GM23338 (cell line): ENCODE data around the gene NOS2. TPM values are rescaled to one million over a fixed set of nuclear protein-coding genes. Genes with fewer than 3 reads are reported as not detected.
A peak's percentile ranks its signal among the peaks of the same experiment; 100 is the strongest.

Source experiments
- ATAC-seq: fragments of 200-7000 bp; cut with Tn5 transposase; 3 replicates; pipeline ENCODE4 v1.9.1; 2020
- DNase-seq: peaks from one replicate; pipeline ENCODE4 v3.0.0-alpha.2; 2015; ENCODE audit warnings: low spot score
- H2AFZ ChIP-seq: fragments of 200-600 bp; sonication (generic); 2 replicates; pipeline ENCODE4 v1.8.0; 2016; ENCODE audit warnings: antibody characterized with exemption, mild to moderate bottlenecking, moderate library complexity
- H3F3A ChIP-seq: fragments of 200-600 bp; sonication (generic); replicated peaks from 2 replicates; pipeline ENCODE4 v1.8.0; 2017; ENCODE audit warnings: antibody characterized with exemption, mixed run types, low read depth
- H3K27ac ChIP-seq: fragments of 200-600 bp; sonication (generic); 2 replicates; pipeline ENCODE4 v1.6.1; 2016; ENCODE audit warnings: low read depth
- H3K27me3 ChIP-seq: fragments of 200-600 bp; sonication (generic); 2 replicates; pipeline ENCODE4 v1.8.0; 2016; ENCODE audit warnings: mild to moderate bottlenecking, mixed run types, moderate library complexity; ENCODE audit not compliant: insufficient read depth
- H3K36me3 ChIP-seq: fragments of 200-600 bp; sonication (generic); 2 replicates; pipeline ENCODE4 v1.8.0; 2016; ENCODE audit warnings: mild to moderate bottlenecking; ENCODE audit not compliant: insufficient read depth
- H3K4me1 ChIP-seq: fragments of 200-600 bp; sonication (generic); 2 replicates; pipeline ENCODE4 v1.8.0; 2016; ENCODE audit warnings: mild to moderate bottlenecking, moderate library complexity; ENCODE audit not compliant: insufficient read depth
- H3K4me2 ChIP-seq: fragments of 200-600 bp; sonication (generic); 2 replicates; pipeline ENCODE4 v1.7.1; 2017; ENCODE audit warnings: mixed run types
- H3K4me3 ChIP-seq: fragments of 200-600 bp; sonication (generic); 2 replicates; pipeline ENCODE4 v1.6.1; 2016; ENCODE audit warnings: mixed run types
- H3K79me2 ChIP-seq: fragments of 200-600 bp; sonication (generic); replicated peaks from 2 replicates; pipeline ENCODE4 v1.8.0; 2017; ENCODE audit warnings: mild to moderate bottlenecking; ENCODE audit not compliant: insufficient read depth
- H3K9me2 ChIP-seq: fragments of 200-600 bp; sonication (generic); 2 replicates; pipeline ENCODE4 v1.8.0; 2017; ENCODE audit not compliant: insufficient read depth
- H4K20me1 ChIP-seq: fragments of 200-600 bp; sonication (generic); replicated peaks from 2 replicates; pipeline ENCODE4 v1.8.0; 2017; ENCODE audit warnings: mild to moderate bottlenecking; ENCODE audit not compliant: insufficient read depth
- H3K27ac Mint-ChIP-seq: 2 replicates; pipeline ENCODE4 v1.8.0; 2020; ENCODE audit warnings: inconsistent platforms, mild to moderate bottlenecking, moderate library complexity, mixed read lengths
- H3K27me3 Mint-ChIP-seq: 3 replicates; pipeline ENCODE4 v1.8.0; 2022; ENCODE audit warnings: low read depth, mild to moderate bottlenecking, moderate library complexity, mixed read lengths, inconsistent platforms; ENCODE audit not compliant: insufficient read depth, poor library complexity
- H3K36me3 Mint-ChIP-seq: 3 replicates; pipeline ENCODE4 v1.8.0; 2021; ENCODE audit warnings: low read depth, mild to moderate bottlenecking, inconsistent platforms, moderate library complexity, mixed read lengths
- H3K4me1 Mint-ChIP-seq: 3 replicates; pipeline ENCODE4 v1.8.0; 2020; ENCODE audit warnings: mild to moderate bottlenecking, inconsistent platforms, mixed read lengths
- H3K4me3 Mint-ChIP-seq: 3 replicates; pipeline ENCODE4 v1.8.0; 2021; ENCODE audit warnings: moderate library complexity, mild to moderate bottlenecking, inconsistent platforms, mixed read lengths
- H3K9me3 Mint-ChIP-seq: 3 replicates; pipeline ENCODE4 v1.8.0; 2020; ENCODE audit warnings: moderate library complexity, mild to moderate bottlenecking, inconsistent platforms, mixed read lengths
- CREB1 ChIP-seq: fragments of 250-450 bp; sonication (Bioruptor Pico); IDR thresholded peaks from 2 replicates; pipeline ENCODE4 v1.5.0; 2020; ENCODE audit warnings: low read depth, mild to moderate bottlenecking, moderate library complexity
- EZH2 ChIP-seq: fragments of 200-600 bp; sonication (generic); IDR thresholded peaks from one replicate; pipeline ENCODE4 v1.8.0; 2017; ENCODE audit warnings: antibody characterized with exemption, mild to moderate bottlenecking, low read depth; ENCODE audit not compliant: unreplicated experiment
- EZH2phosphoT487 ChIP-seq: fragments of 200-600 bp; sonication (generic); IDR thresholded peaks from one replicate; pipeline ENCODE4 v1.8.1; 2018; ENCODE audit warnings: antibody characterized with exemption; ENCODE audit not compliant: unreplicated experiment
- REST ChIP-seq: IDR thresholded peaks from one replicate; pipeline ENCODE4 v1.6.1; 2018; ENCODE audit warnings: antibody characterized with exemption; ENCODE audit not compliant: unreplicated experiment
- ZNF331 ChIP-seq: fragments of 250-450 bp; sonication (Bioruptor Pico); IDR thresholded peaks from 2 replicates; pipeline ENCODE4 v1.5.0; 2020; ENCODE audit warnings: low read depth, mild to moderate bottlenecking, moderate library complexity
- polyA plus RNA-seq: library from polyadenylated mRNA; unstranded; fragments of >200 nt; fragmentation: Nextera tagmentation; extraction: Ambion mirVana; gene quantifications from 2 replicates; pipeline ENCODE4 v1.2.1, GENCODE V29; 2016
- total RNA-seq: library from RNA; depleted of rRNA; stranded (reverse); fragments of >200 nt; shearing (Covaris generic); gene quantifications from 2 replicates; pipeline ENCODE4 v1.2.3, GENCODE V29; 2014
- TF ChIP-seq, protein P1 (sequence below), 2 experiments: fragments of 200-600 bp in 1 of 2; sonication (generic) in 1 of 2; conservative IDR thresholded peaks; 2 replicates each; pipeline versions ENCODE4 v1.5.1 to v1.6.1; 2016 to 2017; ENCODE audit warnings: antibody characterized with exemption in 2 of 2, low read depth in 2 of 2, mild to moderate bottlenecking in 2 of 2, moderate library complexity in 1 of 2
- TF ChIP-seq, protein P2 (sequence below): IDR thresholded peaks from 2 replicates; pipeline ENCODE4 v1.6.1; 2016; ENCODE audit warnings: antibody characterized with exemption

Gene NOS2
- total and polyA plus RNA-seq, 2 experiments from 2014 or later = 0.44 to 2.7 TPM

- H3K27ac ChIP-seq = no peak overlapping the region
- H3K9me2 ChIP-seq = no peaks in the 10 kb centered on the region
- H4K20me1 ChIP-seq = no peaks in the 10 kb centered on the region
- no peak for DNase-seq
- ATAC-seq = peak; percentile 28
- H3K27me3 Mint-ChIP-seq = peaks cover 19% of the 10 kb centered on the region
- TF ChIP-seq, protein P1, sequence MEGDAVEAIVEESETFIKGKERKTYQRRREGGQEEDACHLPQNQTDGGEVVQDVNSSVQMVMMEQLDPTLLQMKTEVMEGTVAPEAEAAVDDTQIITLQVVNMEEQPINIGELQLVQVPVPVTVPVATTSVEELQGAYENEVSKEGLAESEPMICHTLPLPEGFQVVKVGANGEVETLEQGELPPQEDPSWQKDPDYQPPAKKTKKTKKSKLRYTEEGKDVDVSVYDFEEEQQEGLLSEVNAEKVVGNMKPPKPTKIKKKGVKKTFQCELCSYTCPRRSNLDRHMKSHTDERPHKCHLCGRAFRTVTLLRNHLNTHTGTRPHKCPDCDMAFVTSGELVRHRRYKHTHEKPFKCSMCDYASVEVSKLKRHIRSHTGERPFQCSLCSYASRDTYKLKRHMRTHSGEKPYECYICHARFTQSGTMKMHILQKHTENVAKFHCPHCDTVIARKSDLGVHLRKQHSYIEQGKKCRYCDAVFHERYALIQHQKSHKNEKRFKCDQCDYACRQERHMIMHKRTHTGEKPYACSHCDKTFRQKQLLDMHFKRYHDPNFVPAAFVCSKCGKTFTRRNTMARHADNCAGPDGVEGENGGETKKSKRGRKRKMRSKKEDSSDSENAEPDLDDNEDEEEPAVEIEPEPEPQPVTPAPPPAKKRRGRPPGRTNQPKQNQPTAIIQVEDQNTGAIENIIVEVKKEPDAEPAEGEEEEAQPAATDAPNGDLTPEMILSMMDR (conservative IDR thresholded peaks at IDR 0.05; ENCODE audit: low read depth in 2 of 2) = no peak
- TF ChIP-seq, protein P2, sequence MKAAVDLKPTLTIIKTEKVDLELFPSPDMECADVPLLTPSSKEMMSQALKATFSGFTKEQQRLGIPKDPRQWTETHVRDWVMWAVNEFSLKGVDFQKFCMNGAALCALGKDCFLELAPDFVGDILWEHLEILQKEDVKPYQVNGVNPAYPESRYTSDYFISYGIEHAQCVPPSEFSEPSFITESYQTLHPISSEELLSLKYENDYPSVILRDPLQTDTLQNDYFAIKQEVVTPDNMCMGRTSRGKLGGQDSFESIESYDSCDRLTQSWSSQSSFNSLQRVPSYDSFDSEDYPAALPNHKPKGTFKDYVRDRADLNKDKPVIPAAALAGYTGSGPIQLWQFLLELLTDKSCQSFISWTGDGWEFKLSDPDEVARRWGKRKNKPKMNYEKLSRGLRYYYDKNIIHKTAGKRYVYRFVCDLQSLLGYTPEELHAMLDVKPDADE = no peak
- no peak for TF ChIP-seq ZNF331 (CRISPR knock-in tag)
- no peak for TF ChIP-seq EZH2phosphoT487
- TF ChIP-seq EZH2 = no peak
- no peak for TF ChIP-seq CREB1 (CRISPR knock-in tag)
- no peak for TF ChIP-seq REST
- H3K27ac Mint-ChIP-seq = no peak overlapping the region
- H3K79me2 ChIP-seq = no peaks in the 10 kb centered on the region
- H3K27me3 ChIP-seq = peaks cover 31% of the 10 kb centered on the region
- H3K4me1 Mint-ChIP-seq = peaks cover 3% of the 10 kb centered on the region; the same call in 2 of the 3 replicates
- H3K4me1 ChIP-seq = peaks cover 5% of the 10 kb centered on the region
- H3F3A ChIP-seq = 0 out of 2 replicates have a peak, but pooled peaks cover 4% of the 10 kb centered on the region
- no peaks in the 10 kb centered on the region for H3K9me3 Mint-ChIP-seq
- no peaks in the 10 kb centered on the region for H3K36me3 ChIP-seq
- H2AFZ ChIP-seq = peak overlapping the region; percentile 98
- peak overlapping the region; percentile 93 for H3K4me2 ChIP-seq
- H3K4me3 ChIP-seq = peak overlapping the region; percentile 74
- H3K4me3 Mint-ChIP-seq = peak overlapping the region; percentile 63
- H3K36me3 Mint-ChIP-seq = no peaks in the 10 kb centered on the region
Observed at GRCh38 chr17:27793906-27794569, 6.3 kb downstream of the NOS2 start.
